Measurements from ENCODE around the gene ZBTB46. TPM values are rescaled to one million over a fixed set of nuclear protein-coding genes. Genes with fewer than 3 reads are reported as not detected.
"Not testable (repeated sequence)": the region's sequence is repeated elsewhere in the genome, so short reads cannot be mapped to it uniquely, and the experiment has no call there.

Gene ZBTB46
- total RNA-seq, 1 experiment from 2014 or later = not detected

DNA sequence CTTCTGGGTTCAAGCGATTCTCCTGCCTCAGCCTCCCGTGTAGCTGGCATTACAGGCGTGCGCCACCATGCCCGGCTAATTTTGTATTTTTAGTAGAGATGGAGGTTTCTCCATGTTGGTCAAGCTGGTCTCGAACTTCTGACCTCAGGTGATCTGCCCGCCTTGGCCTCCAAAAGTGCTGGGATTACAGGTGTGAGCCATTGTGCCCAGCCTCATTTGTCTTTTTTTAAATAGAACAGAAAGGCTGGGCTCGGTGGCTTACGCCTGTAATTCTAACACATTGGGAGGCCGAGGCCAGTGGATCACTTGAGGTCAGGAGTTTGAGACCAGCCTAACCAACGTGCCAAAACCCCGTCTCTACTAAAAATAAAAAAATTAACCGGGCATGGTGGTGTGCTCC lies 36.0 kb upstream of the ZBTB46 start:
- not testable (repeated sequence) for DNase-seq; H3K36me3 ChIP-seq (ENCODE audit: insufficient read depth, low read length); H2AFZ ChIP-seq (ENCODE audit: low read length); H3K27ac ChIP-seq (ENCODE audit: low read length); H3K9me3 ChIP-seq (ENCODE audit: low read length); H3K4me3 ChIP-seq (ENCODE audit: low read length); H3K4me2 ChIP-seq (ENCODE audit: low read depth, low read length, poor library complexity, severe bottlenecking); H3K27me3 ChIP-seq (ENCODE audit: low read length); H3K9me2 ChIP-seq (replicated peaks; ENCODE audit: insufficient read depth, low read length); H3K9ac ChIP-seq (ENCODE audit: low read length); H4K20me1 ChIP-seq (ENCODE audit: insufficient read depth, low read depth, low read length)
- Histone ChIP-seq H3K79me2 (ENCODE audit: low read length) (peaks cover 55% of the 10 kb centered on the region), H3K4me1 (ENCODE audit: low read length) (peaks cover 18% of the 10 kb centered on the region)

DNA sequence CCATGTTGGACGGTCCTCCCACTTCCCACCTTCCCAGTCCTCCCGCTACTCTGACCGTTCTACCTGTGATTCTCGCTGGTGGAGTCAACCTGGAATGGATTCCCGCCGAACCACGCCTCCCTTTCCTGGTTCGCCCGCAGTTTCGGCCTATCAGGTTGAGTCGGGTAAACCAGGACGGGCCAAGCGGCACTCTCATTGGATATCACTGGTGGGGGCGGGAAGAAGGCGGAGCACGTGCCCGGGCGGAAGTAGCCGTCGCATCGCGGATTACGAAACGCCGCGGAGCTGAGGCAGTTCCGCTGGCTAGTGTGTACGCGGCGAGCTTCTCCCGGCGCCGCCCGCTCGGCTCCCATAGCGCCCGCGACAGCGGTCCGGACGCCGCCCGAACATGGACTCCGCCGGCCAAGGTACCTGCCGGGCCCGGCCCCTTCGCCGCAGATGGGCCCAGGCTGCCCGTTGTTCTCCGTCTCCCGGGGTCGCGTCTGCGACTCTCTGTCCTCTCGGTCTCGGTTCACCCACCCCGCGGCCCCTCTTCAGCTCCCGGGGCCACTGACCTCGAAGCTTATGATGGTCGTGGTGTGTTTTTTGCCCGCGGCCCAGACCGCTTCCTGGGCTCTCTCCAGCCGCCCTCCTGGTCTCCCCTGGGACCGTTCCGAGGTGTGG lies 34.0 kb upstream of the ZBTB46 start, which contains the start of gene TPD52L2:
TSS of gene TPD52L2 (plus strand) at position 293 of the 663 bp plus-strand sequence. CDS start at position 389, 96 bp downstream.
- Histone ChIP-seq H2AFZ (ENCODE audit: low read length) (peak within 1 kb of the TSS; percentile 80), H3K4me3 (ENCODE audit: low read length) (peak within 1 kb of the TSS; percentile 93), H4K20me1 (ENCODE audit: insufficient read depth, low read depth, low read length) (peaks cover 5% of the 10 kb centered on the region), H3K27me3 (ENCODE audit: low read length) (no peaks in the 10 kb centered on the region), H3K79me2 (ENCODE audit: low read length) (peaks cover 55% of the 10 kb centered on the region), H3K9me2 (replicated peaks; ENCODE audit: insufficient read depth, low read length) (no peaks in the 10 kb centered on the region), H3K36me3 (ENCODE audit: insufficient read depth, low read length) (0 out of 2 replicates have a peak, but pooled peaks cover 6% of the 10 kb centered on the region), H3K4me2 (ENCODE audit: low read depth, low read length, poor library complexity, severe bottlenecking) (peak within 1 kb of the TSS; percentile 81), H3K9ac (ENCODE audit: low read length) (peak within 1 kb of the TSS; percentile 95), H3K4me1 (ENCODE audit: low read length) (peaks cover 18% of the 10 kb centered on the region), H3K9me3 (ENCODE audit: low read length) (no peaks in the 10 kb centered on the region), H3K27ac (ENCODE audit: low read length) (peak within 1 kb of the TSS; percentile 86)
- DNase-seq = peak; percentile 99

DNA sequence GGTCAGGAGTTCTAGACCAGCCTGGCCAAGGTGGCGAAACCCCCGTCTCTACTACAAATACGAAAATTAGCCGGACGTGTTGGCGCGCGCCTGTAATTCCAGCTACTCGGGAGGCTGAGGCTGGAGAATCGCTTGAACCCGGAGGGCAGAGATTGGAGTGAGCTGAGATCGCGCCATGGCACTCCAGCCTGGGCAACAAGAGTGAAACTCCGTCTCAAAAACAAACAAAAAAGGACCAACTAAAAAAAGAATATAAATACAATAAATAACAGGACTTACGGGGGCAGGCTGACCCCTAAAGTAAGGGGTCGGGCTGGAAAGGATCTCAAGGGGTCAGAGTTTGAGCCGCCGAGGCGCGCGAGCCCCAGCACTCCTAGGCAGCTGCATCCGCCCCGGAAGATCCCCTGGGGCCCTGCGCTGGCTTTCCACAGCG lies 33.5 kb upstream of the ZBTB46 start:
- Histone ChIP-seq H3K27ac (ENCODE audit: low read length) (peak overlapping the region; percentile 86), H2AFZ (ENCODE audit: low read length) (peak overlapping the region; percentile 80), H3K4me1 (ENCODE audit: low read length) (peaks cover 18% of the 10 kb centered on the region), H3K4me3 (ENCODE audit: low read length) (peak overlapping the region; percentile 93), H3K27me3 (ENCODE audit: low read length) (no peaks in the 10 kb centered on the region), H3K36me3 (ENCODE audit: insufficient read depth, low read length) (0 out of 2 replicates have a peak, but pooled peaks cover 6% of the 10 kb centered on the region), H3K9me3 (ENCODE audit: low read length) (no peaks in the 10 kb centered on the region), H4K20me1 (ENCODE audit: insufficient read depth, low read depth, low read length) (peaks cover 5% of the 10 kb centered on the region), H3K9ac (ENCODE audit: low read length) (peak overlapping the region; percentile 83), H3K4me2 (ENCODE audit: low read depth, low read length, poor library complexity, severe bottlenecking) (peak overlapping the region; percentile 77), H3K79me2 (ENCODE audit: low read length) (peaks cover 55% of the 10 kb centered on the region), H3K9me2 (replicated peaks; ENCODE audit: insufficient read depth, low read length) (no peaks in the 10 kb centered on the region)
- no peak for DNase-seq

DNA sequence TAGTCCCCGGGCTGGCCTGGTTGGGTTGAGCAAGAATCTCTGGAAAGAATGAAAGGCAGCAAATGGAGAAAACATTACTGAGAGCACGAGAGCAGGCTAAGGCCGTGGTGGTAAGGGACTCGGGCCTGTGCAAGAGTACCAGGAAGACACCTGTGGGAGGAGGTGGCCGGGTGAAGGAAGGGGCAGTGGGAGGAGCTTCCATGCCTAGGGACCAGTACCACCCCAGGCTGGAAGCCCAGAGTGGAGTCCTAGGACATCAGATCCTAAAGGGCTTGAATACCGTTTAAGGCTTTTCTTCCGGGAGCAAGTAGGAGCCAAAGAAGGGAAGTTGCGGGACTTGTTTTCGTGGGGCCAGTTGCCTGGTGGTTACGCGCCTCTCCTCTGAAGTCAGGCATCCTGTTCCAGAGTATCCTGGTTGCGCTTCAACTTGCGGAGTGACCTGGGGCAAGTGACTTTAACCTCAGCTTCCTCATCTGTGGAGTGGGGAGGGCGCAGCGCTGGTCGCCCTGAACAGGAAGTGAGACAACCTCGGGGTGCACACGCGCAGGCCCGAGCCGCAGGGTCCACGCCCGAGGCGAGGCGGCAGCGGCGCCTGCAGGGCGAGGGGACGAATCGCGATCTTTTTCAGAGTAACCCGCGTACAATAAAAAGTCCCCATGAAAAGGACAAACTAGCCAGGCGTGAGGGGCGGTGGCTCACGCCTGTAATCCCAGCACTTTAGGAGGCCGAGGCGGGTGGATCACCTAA lies 32.9 kb upstream of the ZBTB46 start:
- Histone ChIP-seq H3K36me3 (ENCODE audit: insufficient read depth, low read length) (no peaks in the 10 kb centered on the region), H4K20me1 (ENCODE audit: insufficient read depth, low read depth, low read length) (peaks cover 10% of the 10 kb centered on the region), H3K9ac (ENCODE audit: low read length) (peak overlapping the region; percentile 83), H2AFZ (ENCODE audit: low read length) (peak overlapping the region; percentile 80), H3K4me3 (ENCODE audit: low read length) (peak overlapping the region; percentile 93), H3K9me2 (replicated peaks; ENCODE audit: insufficient read depth, low read length) (no peaks in the 10 kb centered on the region), H3K79me2 (ENCODE audit: low read length) (peaks cover 49% of the 10 kb centered on the region), H3K4me1 (ENCODE audit: low read length) (peaks cover 18% of the 10 kb centered on the region), H3K27me3 (ENCODE audit: low read length) (no peaks in the 10 kb centered on the region), H3K27ac (ENCODE audit: low read length) (peak overlapping the region; percentile 86), H3K4me2 (ENCODE audit: low read depth, low read length, poor library complexity, severe bottlenecking) (peak overlapping the region; percentile 77), H3K9me3 (ENCODE audit: low read length) (no peaks in the 10 kb centered on the region)
- DNase-seq = peak; percentile 95

DNA sequence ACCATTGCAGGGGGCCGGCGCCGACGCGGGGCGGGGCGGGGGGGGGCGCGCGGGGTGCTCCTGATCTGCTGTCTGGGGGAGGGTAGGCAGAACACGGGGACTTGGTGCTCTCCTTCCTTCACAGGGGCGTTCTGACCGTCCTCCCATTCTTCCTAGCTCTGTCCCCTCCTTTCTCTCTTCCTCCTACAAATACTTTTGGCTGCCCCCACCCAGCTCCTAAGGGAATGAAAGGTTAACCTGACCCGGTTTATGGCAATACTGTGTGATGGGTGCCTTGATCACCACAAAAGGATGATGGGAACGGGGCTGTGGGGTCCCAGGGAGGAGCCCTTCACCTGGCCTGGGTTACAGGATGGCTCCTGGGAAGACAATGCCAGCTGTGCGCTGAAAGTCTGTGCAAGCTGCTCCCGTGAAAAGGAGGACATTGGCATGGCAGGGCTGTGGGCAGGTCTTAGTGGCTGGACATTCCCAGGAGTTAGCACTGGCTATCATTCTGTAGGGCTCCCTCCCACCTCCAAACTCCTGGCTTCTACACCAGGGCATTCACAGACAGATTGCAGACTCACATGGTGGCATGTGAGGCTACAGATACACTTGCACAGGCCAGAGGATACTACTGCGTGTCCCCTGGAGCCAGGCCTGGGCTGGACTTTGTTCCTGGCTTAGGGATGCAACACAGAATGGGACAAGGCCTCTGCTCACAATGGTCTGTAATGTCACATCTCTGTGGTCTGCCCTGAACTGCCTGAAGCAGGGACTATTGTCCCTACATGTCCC lies 32.1 kb upstream of the ZBTB46 start:
- DNase-seq = no peak
- Histone ChIP-seq H3K9ac (ENCODE audit: low read length) (peak overlapping the region; percentile 83), H3K9me3 (ENCODE audit: low read length) (no peaks in the 10 kb centered on the region), H3K36me3 (ENCODE audit: insufficient read depth, low read length) (no peaks in the 10 kb centered on the region), H4K20me1 (ENCODE audit: insufficient read depth, low read depth, low read length) (peaks cover 11% of the 10 kb centered on the region), H3K27ac (ENCODE audit: low read length) (peak overlapping the region; percentile 86; the same call in 1 of the 2 replicates), H3K9me2 (replicated peaks; ENCODE audit: insufficient read depth, low read length) (no peaks in the 10 kb centered on the region), H3K4me2 (ENCODE audit: low read depth, low read length, poor library complexity, severe bottlenecking) (peak overlapping the region; percentile 77), H3K4me1 (ENCODE audit: low read length) (peaks cover 18% of the 10 kb centered on the region), H2AFZ (ENCODE audit: low read length) (peak overlapping the region; percentile 68; the same call in 1 of the 2 replicates), H3K79me2 (ENCODE audit: low read length) (peaks cover 43% of the 10 kb centered on the region), H3K27me3 (ENCODE audit: low read length) (no peaks in the 10 kb centered on the region), H3K4me3 (ENCODE audit: low read length) (peak overlapping the region; percentile 93)

DNA sequence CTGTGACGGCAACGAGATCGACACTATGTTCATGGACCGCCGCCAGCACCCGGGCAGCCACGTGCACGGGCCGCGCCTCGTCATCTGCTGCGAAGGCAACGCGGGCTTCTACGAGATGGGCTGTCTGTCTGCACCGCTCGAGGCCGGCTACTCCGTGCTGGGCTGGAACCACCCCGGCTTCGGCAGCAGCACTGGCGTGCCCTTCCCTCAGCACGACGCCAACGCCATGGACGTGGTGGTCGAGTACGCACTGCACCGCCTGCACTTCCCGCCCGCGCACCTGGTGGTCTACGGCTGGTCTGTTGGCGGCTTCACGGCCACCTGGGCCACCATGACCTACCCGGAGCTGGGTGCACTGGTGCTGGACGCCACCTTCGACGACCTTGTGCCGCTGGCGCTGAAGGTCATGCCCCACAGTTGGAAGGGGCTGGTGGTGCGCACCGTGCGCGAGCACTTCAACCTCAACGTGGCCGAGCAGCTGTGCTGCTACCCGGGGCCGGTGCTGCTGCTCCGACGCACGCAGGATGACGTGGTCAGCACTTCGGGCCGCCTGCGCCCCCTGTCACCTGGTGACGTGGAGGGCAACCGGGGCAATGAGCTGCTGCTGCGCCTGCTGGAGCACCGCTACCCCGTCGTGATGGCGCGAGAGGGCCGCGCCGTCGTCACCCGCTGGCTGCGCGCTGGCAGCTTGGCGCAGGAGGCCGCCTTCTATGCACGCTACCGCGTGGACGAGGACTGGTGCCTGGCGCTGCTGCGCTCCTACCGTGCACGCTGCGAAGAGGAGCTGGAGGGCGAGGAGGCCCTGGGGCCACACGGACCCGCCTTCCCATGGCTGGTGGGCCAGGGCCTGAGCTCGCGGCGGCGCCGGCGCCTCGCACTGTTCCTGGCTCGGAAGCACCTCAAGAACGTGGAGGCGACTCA lies 31.2 kb upstream of the ZBTB46 start:
- no peak for DNase-seq

DNA sequence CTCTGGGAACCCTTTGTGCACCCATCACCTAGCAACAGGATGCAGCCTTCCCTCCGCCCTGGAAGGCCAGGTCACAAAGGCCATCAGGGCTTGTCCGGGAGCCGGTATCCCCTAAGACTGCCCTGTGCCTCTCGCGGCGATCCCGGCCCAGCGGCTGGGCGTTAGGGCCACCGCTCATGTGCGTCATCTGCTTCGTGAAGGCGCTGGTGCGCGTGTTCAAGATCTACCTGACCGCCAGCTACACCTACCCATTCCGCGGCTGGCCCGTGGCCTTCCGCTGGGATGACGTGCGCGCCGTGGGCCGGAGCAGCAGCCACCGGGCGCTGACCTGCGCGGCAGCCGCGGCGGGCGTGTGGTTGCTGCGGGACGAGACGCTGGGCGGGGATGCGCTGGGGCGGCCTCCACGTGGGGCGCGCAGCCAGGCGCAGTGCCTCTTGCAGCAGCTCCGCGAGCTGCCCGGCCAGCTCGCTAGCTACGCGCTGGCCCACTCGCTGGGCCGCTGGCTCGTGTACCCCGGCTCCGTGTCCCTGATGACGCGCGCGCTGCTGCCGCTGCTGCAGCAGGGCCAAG lies 30.4 kb upstream of the ZBTB46 start, which contains the start of gene ABHD16B:
TSS of gene ABHD16B (plus strand) at position 134 of the 570 bp plus-strand sequence. CDS start at position 177, 43 bp downstream.
- Histone ChIP-seq H2AFZ (ENCODE audit: low read length) (no peak within 1 kb of the TSS), H3K27ac (ENCODE audit: low read length) (no peak within 1 kb of the TSS), H3K36me3 (ENCODE audit: insufficient read depth, low read length) (no peaks in the 10 kb centered on the region), H3K9ac (ENCODE audit: low read length) (no peak within 1 kb of the TSS), H3K27me3 (ENCODE audit: low read length) (no peaks in the 10 kb centered on the region), H4K20me1 (ENCODE audit: insufficient read depth, low read depth, low read length) (peaks cover 16% of the 10 kb centered on the region), H3K4me3 (ENCODE audit: low read length) (no peak within 1 kb of the TSS), H3K79me2 (ENCODE audit: low read length) (peaks cover 26% of the 10 kb centered on the region), H3K9me2 (replicated peaks; ENCODE audit: insufficient read depth, low read length) (no peaks in the 10 kb centered on the region), H3K9me3 (ENCODE audit: low read length) (no peaks in the 10 kb centered on the region), H3K4me1 (ENCODE audit: low read length) (peaks cover 14% of the 10 kb centered on the region), H3K4me2 (ENCODE audit: low read depth, low read length, poor library complexity, severe bottlenecking) (no peak within 1 kb of the TSS)
- DNase-seq = no peak

More for the DNA sequence above, 31.2 kb upstream of the ZBTB46 start:
- no peak overlapping the region for H3K9ac ChIP-seq (ENCODE audit: low read length)
- no peak overlapping the region for H3K4me3 ChIP-seq (ENCODE audit: low read length)
- no peak overlapping the region for H3K4me2 ChIP-seq (ENCODE audit: low read depth, low read length, poor library complexity, severe bottlenecking)
- H4K20me1 ChIP-seq (ENCODE audit: insufficient read depth, low read depth, low read length) = peaks cover 11% of the 10 kb centered on the region
- no peaks in the 10 kb centered on the region for H3K9me3 ChIP-seq (ENCODE audit: low read length)
- H3K36me3 ChIP-seq (ENCODE audit: insufficient read depth, low read length) = no peaks in the 10 kb centered on the region
- no peak overlapping the region for H3K27ac ChIP-seq (ENCODE audit: low read length)
- peaks cover 18% of the 10 kb centered on the region for H3K4me1 ChIP-seq (ENCODE audit: low read length)
- no peaks in the 10 kb centered on the region for H3K27me3 ChIP-seq (ENCODE audit: low read length)
- H3K79me2 ChIP-seq (ENCODE audit: low read length) = peaks cover 34% of the 10 kb centered on the region
- H2AFZ ChIP-seq (ENCODE audit: low read length) = no peak overlapping the region
- no peaks in the 10 kb centered on the region for H3K9me2 ChIP-seq (replicated peaks; ENCODE audit: insufficient read depth, low read length)
